NT2/D1 (cell line): ENCODE data around the gene BLCAP.

Experiments
- SUZ12 ChIP-seq: IDR thresholded peaks from 2 replicates; pipeline ENCODE4 v1.6.1; 2011; ENCODE audit not compliant: insufficient read length, insufficient read depth; ENCODE audit errors: extremely low read depth
- YY1 ChIP-seq: IDR thresholded peaks from 2 replicates; pipeline ENCODE4 v1.6.1; 2011; ENCODE audit not compliant: insufficient read length, insufficient read depth
- ZNF274 ChIP-seq: IDR thresholded peaks from 2 replicates; pipeline ENCODE4 v1.6.1; 2011; ENCODE audit warnings: mild to moderate bottlenecking, low read depth, low read length

GRCh38 chr20:37484331-37484730 lies 43.3 kb downstream of the BLCAP start:
- TF ChIP-seq ZNF274 (no peak), SUZ12 (no peak), YY1 (no peak)
